ENCODE measurements around the gene ZXDC. TPM values are rescaled to one million over a fixed set of nuclear protein-coding genes. Genes with fewer than 3 reads are reported as not detected.

The ZXDC gene
- total and polyA plus RNA-seq, 2 donors (not counting 3 experiments of a cell fraction or from before 2014, with no cell fraction given): 15.2 to 22.6 TPM

DNA sequence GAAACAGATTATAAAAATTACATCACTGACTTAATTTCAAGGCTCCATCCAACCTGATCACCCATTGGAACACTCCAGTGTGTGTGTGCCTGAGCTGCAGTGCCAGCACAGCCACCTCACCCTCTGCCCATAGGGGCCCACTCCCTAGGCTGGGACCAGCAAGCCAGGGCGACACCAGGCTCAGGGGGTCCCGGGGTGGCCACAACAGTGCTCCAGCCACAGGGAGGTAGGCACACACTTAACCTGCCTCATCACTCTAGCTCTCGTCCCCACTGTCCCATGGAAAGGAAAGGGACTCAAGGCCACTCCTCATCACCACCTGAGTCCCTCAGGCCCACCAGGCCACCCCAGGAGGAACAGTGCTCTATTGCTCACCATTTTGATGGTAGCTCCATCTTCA is 24.9 kb downstream of the ZXDC start:
- FAIRE-seq (no peak), DNase-seq (ENCODE audit: low read depth, low spot score) (no peak)
- H3K4me1 ChIP-seq (ENCODE audit: control insufficient read depth, extremely low read depth, insufficient read depth, low read length): no peaks in the 10 kb centered on the region
- intact Hi-C loops (cut with micrococcal nuclease): no loop called here
- no peak overlapping the region for H2AFZ ChIP-seq (ENCODE audit: low read depth, low read length)
- no peak overlapping the region for H3K4me3 ChIP-seq (replicated peaks in 1 of 3; ENCODE audit: insufficient read depth in 1 of 3, low read depth in 1 of 3, low read length in 3 of 3)
- ChIA-PET CTCF (no interaction called here), POLR2A (no interaction called here)
- no peaks in the 10 kb centered on the region for H4K20me1 ChIP-seq (replicated peaks; ENCODE audit: control insufficient read depth, extremely low read depth, insufficient read depth, low read length)
- no peak overlapping the region for H3K27ac ChIP-seq (ENCODE audit: insufficient read depth, low read depth, low read length)
- H3K36me3 ChIP-seq (ENCODE audit: control insufficient read depth in 2 of 2, extremely low read depth in 1 of 2, insufficient read depth in 2 of 2, low read length in 2 of 2): peaks cover 2 to 19% of the 10 kb centered on the region in 2 experiments
- H3K4me2 ChIP-seq (ENCODE audit: insufficient read depth, low read length): no peak overlapping the region
- H3K27me3 ChIP-seq (ENCODE audit: control insufficient read depth in 2 of 2, insufficient read depth in 2 of 2, low read length in 2 of 2): no peaks in the 10 kb centered on the region
- TF ChIP-seq POLR2AphosphoS5 (IDR thresholded peaks at IDR 0.05; ENCODE audit: insufficient read depth, low read depth, low read length) (no peak), EZH2 (IDR thresholded peaks at IDR 0.05; ENCODE audit: borderline replicate concordance, low read depth, low read length, severe bottlenecking) (no peak), POLR2A (IDR thresholded peaks at IDR 0.05; ENCODE audit: low read depth, low read length) (no peak), JUN (IDR thresholded peaks at IDR 0.05; ENCODE audit: borderline replicate concordance, insufficient read depth, insufficient read length, low read depth) (no peak), MYC (IDR thresholded peaks at IDR 0.05; ENCODE audit: low read depth, low read length) (no peak), GATA2 (IDR thresholded peaks at IDR 0.05; ENCODE audit: insufficient read depth, insufficient read length, low read depth, low read length) (no peak), FOS (IDR thresholded peaks at IDR 0.05; ENCODE audit: borderline replicate concordance, insufficient read depth, low read length) (no peak)
- TF ChIP-seq, protein P1, sequence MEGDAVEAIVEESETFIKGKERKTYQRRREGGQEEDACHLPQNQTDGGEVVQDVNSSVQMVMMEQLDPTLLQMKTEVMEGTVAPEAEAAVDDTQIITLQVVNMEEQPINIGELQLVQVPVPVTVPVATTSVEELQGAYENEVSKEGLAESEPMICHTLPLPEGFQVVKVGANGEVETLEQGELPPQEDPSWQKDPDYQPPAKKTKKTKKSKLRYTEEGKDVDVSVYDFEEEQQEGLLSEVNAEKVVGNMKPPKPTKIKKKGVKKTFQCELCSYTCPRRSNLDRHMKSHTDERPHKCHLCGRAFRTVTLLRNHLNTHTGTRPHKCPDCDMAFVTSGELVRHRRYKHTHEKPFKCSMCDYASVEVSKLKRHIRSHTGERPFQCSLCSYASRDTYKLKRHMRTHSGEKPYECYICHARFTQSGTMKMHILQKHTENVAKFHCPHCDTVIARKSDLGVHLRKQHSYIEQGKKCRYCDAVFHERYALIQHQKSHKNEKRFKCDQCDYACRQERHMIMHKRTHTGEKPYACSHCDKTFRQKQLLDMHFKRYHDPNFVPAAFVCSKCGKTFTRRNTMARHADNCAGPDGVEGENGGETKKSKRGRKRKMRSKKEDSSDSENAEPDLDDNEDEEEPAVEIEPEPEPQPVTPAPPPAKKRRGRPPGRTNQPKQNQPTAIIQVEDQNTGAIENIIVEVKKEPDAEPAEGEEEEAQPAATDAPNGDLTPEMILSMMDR (IDR thresholded peaks at IDR 0.05; ENCODE audit: extremely low read depth in 1 of 2, insufficient read depth in 1 of 2, low read depth in 1 of 2, low read length in 2 of 2): no peak
- TF ChIP-seq, protein P2, sequence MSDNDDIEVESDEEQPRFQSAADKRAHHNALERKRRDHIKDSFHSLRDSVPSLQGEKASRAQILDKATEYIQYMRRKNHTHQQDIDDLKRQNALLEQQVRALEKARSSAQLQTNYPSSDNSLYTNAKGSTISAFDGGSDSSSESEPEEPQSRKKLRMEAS (IDR thresholded peaks at IDR 0.05; ENCODE audit: insufficient read depth, insufficient read length): no peak
- no peaks in the 10 kb centered on the region for H3K9me1 ChIP-seq (replicated peaks; ENCODE audit: control insufficient read depth, extremely low read depth, insufficient read depth, low read length)
- BruUV-seq (replicated peaks): no TSS peak
- H3K9ac ChIP-seq (replicated peaks; ENCODE audit: extremely low read depth, insufficient read depth, low read length): no peak overlapping the region
- no peaks in the 10 kb centered on the region for H3K9me3 ChIP-seq (replicated peaks; ENCODE audit: control insufficient read depth, insufficient read depth, low read length)
- dilution Hi-C loops (cut with MboI; ENCODE audit: extremely low pct_ligation_motif_present, low sequenced_read_pairs): no loop called here
- H3K79me2 ChIP-seq (ENCODE audit: control insufficient read depth, insufficient read depth, low read length): no peaks in the 10 kb centered on the region

Data from endothelial cell of umbilical vein (primary cell).